Ishikawa (cell line): ENCODE measurements around the gene FOXP1.

Experiments
- CEBPB ChIP-seq: IDR thresholded peaks from 2 replicates; pipeline ENCODE4 v1.6.1; 2012
- EP300 ChIP-seq: IDR thresholded peaks from 2 replicates; pipeline ENCODE4 v1.6.1; 2012; ENCODE audit warnings: borderline replicate concordance
- NFIC ChIP-seq: IDR thresholded peaks from 2 replicates; pipeline ENCODE4 v1.6.1; 2012
- RAD21 ChIP-seq: IDR thresholded peaks from 2 replicates; pipeline ENCODE4 v1.6.1; 2012; ENCODE audit warnings: low read depth
- TAF1 ChIP-seq: IDR thresholded peaks from 2 replicates; pipeline ENCODE4 v1.6.1; 2012; ENCODE audit warnings: low read depth, mild to moderate bottlenecking
- TF ChIP-seq, protein P1 (sequence below): IDR thresholded peaks from 2 replicates; pipeline ENCODE4 v1.6.1; 2012
- TF ChIP-seq, protein P2 (sequence below): IDR thresholded peaks from 2 replicates; pipeline ENCODE4 v1.6.1; 2012

DNA sequence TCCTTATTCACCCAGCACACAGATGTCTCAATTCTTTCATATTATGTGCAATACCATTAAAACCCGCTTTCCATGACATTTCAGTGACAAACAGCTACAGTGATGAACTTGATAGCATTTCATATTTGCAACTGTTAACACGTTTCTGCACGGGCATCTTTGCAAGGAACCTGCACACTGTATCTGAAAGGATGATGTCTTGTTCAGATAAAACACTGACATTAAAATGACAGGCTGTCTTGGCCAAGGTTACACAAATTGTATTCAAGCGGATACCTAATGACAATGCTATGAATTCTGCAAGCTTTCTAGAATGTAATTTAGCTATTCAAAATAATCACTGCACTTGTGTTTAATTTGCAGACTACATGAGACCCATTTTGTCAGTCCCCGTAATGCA, 529.2 kb downstream of the FOXP1 start:
- TF ChIP-seq CEBPB, result no peak
- TF ChIP-seq EP300, result no peak
- no peak for TF ChIP-seq TAF1
- TF ChIP-seq RAD21, result no peak
- TF ChIP-seq, protein P1, sequence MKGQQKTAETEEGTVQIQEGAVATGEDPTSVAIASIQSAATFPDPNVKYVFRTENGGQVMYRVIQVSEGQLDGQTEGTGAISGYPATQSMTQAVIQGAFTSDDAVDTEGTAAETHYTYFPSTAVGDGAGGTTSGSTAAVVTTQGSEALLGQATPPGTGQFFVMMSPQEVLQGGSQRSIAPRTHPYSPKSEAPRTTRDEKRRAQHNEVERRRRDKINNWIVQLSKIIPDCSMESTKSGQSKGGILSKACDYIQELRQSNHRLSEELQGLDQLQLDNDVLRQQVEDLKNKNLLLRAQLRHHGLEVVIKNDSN, result no peak
- TF ChIP-seq, protein P2, sequence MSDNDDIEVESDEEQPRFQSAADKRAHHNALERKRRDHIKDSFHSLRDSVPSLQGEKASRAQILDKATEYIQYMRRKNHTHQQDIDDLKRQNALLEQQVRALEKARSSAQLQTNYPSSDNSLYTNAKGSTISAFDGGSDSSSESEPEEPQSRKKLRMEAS, result no peak
- no peak for TF ChIP-seq NFIC
